ENCODE measurements around the gene NXPE1.

- TF ChIP-seq CTCF (IDR thresholded peaks at IDR 0.05) (no peak), POLR2A (IDR thresholded peaks at IDR 0.05) (no peak)
These were observed 6.6 kb upstream of the NXPE1 start for GRCh38 chr11:114566276-114566675.
